Activated CD4-positive, alpha-beta T cell treated with anti-CD3 and anti-CD28 coated beads for 4 hours (primary cell): ENCODE data around the gene SLC2A10.

ENCODE experiments used
- DNase-seq, 2 donors: peaks; one replicate each; pipeline ENCODE4 v3.0.0-alpha.2; 2020

Gene SLC2A10

DNA sequence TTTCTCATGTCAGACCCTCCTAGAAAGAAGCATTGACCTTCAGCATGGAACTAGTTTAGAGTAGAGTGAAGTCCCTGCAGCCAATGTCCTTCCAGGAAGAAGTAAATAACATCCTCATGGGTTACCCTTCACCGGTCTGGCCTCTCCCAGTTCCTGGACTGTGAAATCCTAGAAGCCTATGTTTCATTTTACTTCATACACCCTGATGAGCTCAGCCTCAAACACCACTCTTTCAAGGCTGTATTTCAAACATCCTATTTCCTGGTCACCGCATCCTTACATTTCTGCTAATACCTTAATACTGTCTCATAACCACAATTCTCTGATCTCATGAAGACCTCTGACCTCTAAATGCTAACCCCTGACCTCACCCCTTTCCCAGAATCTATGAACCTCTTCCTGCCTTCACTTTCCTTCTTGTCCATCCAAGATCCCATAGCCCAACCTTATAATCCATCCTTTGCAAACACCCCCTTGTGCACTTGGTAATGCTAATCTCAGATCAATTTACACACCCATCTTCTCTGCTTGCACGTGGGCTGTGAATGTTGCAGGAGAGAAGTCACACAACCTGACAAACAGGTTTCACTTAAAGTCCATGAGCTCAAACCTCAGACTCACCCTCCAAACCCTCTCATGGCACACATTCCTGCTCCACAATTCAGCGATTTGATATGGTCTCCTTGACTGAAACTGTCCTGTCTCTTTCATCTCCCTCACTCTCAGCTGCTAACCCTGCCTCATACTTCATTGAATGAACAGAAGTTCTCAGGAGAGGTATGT is 30.2 kb downstream of the SLC2A10 start:
- no peak for DNase-seq

DNA sequence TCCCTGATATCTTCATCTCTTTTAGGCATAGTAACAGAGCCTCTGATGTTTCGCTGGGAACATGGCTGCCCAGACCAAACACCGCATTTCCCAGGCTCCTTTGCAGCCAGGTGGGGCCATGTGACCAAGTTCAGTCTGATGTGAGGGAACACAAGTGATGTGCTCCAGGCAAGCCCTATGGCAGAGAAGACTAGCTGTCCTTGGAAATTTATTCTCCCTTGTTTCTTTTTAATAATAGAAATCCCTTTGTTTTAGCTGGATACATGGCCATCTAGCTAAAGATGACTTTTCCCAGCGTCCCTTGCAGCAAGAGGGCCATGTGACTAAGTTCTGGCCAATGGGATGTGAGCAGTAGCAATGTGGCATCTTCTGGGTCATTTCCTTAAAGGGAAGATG is 30.8 kb downstream of the SLC2A10 start:
- no peak for DNase-seq

DNA sequence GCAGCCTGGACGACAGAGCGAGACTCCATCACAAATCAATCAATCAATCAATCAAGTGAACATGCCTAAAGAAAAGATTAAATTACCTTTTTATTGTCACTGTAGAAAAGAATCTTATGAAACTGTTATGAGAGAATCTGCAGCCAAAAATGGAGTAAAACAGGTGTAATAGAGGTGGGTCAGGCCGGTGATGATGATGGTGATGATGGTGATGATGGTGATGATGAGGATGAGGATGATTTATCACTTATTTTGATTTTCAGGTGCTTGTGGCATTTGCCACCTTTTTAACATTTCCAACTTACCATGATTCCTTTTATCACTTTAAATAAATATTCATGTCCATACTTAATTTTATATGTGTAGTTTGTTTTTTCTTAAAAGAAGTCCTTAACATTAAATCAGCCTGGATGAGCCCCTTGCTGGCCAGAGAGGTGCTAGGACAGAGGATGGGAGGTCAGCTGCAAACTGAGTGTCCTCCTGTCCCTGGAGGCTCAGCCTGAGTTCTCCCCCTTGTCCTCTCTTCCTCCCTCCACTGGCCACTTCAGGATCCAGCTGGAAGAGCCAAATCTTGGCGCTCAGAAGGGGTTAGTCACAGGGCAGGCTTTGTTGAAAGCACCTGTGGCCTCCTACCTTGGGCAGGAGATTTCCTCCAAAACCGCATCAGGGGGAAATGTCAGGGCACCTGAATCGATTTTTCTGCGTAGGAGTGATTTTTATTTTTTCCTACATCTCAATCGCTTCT is 32.6 kb downstream of the SLC2A10 start:
- no peak for DNase-seq

DNA sequence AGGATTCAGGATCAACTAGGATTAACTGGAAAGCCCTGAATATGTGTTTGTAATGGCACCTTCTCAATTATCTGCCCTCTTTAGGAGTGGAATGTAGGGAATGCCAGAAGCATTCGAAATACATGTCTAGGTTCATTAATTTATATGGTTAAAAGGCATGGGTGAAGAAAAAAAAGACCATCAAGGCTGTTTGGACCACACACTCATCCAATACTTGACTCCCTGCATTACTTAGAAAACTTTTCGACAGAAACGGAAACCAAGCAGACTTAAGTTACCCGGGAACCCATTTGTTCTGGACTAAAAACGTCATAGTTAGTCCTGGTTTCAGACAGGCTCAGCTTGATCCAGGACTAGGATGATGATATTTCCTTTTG is 33.2 kb downstream of the SLC2A10 start:
- DNase-seq: no peak

DNA sequence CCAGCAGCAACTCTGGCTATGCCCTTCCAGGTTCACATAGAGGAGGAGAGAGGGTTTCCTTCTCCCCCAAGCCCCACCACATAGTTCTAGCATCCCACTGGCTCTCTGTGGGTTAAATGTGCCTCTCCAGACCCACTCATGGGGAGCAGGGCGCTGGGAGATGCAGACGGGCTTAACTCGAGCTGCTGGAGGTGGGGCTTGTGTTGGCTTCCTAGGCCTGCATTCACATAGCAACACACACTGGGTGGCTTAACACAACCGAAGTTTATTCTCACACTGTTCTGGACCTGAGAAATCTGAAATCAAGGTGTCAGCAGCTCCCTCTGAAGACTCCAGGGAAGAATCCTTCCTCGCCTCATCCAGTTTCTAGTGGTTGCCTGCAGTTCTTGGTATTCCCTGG is 33.6 kb downstream of the SLC2A10 start:
- DNase-seq: no peak

DNA sequence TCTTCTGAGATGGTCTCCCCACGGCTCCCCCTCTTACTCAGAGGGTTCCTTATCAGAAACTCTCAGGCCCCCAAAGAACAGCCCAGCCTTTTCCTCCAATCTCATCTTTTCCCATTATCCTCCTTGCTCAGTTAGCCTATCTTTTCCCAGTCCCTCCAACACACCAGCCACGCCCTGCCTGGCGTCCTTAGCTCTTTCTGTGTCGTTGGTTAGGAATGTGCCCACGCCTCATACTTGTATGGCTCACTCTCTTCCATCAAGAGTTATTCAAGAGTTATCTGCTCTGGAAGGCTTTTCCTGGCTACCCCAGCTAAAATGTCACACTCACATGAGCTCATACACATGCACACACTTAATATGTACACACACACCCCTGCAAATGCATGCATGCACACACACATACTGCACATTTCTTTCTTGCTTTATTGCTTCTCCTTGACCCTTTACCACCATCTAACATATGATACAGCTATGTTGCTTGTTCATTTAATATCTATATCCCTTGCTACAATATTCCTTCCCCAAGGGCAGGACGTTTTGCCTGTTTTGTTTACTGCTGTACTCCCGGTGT is 37.6 kb downstream of the SLC2A10 start:
- DNase-seq: no peak

DNA sequence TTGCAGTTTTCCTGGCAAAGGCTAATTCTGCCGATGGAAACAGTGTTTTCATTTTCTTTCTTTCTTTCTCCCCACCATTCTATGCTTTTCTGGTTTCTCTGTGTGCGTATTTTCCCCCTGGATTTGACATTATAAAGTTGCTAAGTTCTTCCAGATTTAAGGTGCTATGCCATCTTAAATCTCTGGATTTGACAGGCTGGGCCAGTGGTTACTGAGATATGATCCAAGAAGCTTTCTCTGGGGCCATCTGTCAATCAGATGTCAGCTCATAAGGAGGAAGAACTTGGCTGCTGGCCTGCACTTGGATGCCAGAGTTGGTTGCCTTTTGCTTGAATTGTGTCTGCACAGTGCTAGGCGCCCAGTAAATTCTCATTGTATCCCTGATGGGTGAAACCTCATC is 39.7 kb downstream of the SLC2A10 start:
- no peak for DNase-seq

DNA sequence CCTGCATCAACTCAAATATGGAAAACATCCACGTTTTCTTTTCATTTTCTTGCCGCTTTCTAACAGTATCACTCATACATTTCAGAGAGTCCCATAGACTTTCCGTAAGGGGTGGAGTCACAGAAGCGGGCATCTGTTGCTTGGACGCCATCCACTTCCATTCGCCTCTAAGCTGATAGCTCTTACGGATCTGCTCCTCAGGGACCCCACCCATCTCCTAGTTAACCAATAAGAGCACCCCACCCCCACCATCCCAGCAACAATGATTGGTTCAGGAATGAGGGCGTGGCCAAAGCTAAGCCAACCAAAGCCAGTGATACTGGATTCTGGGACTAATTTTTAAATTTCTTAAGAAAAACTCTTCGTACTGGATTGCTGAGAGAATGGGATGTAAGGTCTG is 42.4 kb downstream of the SLC2A10 start:
- no peak for DNase-seq

DNA sequence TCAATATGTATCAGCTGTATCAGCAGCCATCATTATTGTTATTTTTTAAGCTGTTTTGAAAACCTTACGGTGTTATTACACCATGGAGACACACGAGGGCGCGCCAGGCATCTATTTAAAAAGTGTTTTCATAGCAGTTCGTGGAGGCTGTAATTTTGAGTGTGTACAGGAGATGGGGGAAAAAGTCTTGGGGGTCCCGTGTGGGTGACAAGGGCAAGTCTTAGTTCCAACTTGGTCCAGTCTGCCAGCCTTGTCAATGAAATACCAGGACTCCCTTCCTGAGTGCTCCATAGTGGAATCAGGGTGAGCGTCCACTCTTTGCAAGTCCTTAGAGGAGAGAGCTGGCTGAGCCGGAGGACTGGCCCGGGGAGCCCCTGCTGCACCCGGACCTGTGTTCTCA is 43.3 kb downstream of the SLC2A10 start:
- peak; percentile 16 to 30 for DNase-seq

DNA sequence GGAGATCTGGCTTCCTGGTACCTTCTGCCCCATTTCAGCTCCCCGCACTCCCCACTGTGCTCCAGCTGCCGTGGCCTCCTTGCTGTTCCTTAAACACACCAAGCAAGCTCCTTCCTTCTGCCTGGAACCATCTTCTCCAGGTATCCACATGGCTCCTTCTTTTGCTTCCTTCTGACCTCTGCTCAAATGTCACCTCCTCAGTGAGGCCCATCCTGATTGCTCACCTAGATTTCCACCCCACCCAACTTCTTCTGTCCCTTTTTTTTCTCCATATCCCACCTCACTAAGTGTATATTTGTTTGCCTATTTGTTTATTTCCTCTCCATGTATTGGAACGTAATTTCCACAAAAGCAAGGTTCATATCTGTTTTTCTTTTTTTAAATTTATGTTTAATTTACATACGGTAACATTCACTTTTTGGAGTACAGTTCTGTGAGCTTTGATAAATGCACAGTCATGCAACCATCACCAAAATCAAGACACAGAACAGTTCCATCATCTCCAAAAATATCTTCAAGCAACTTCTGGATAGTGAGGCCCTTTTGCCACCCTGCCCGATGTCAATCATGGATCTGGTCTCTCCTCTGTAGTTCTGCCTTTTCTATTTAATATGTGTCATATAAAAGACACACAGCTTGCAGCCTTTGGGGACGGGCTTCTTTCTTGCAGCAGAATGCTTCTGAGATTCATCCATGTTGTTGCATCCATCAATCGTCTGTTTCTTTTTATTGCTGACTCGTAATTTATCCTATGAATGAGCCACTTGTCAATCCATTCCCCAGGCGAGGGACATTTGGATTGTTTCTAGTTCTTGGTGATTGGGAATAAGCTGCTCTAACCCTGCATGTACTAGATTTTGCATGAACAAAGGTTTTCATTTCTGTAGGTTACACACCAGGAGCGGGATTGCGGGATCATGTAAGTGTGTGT is 46.3 kb downstream of the SLC2A10 start:
- DNase-seq: no peak

DNA sequence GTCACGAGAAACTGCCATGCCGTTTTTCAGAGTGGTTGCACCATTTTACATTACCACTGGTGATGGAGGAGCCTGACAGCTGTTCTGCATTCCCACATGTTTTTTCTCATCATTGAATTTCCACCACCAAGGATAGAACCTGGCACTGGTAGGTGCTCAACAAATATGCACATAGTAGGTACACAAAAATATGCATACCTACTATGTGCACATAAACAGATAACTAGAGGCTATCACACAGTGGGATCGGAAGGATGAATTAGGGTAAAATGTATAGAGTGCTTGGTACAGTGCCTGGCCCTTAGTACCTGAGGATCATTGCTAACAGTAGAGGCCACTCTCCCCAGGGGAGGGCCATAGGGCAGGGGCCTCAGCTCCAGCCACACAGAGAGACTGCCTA is 47.0 kb downstream of the SLC2A10 start:
- no peak for DNase-seq

DNA sequence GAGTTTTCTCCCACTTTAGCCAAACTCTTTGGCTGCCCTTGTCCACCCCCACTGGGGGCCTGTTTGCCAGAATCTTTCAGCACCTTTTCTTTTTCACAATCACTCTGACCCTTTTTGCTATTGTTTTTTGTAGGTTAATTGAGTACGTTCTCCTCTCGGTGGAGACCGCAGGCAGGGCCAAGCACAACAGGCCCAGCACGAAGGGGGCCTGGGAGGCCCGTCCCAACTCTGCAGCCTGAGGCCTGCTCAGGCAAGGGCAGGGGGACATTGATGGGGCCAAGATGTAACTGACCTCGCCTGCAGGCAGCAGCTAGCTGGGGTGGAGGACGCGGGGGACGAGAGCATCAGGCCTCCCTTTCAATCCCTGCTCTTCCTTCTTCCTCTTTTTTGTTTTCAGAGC is 47.7 kb downstream of the SLC2A10 start:
- no peak for DNase-seq

DNA sequence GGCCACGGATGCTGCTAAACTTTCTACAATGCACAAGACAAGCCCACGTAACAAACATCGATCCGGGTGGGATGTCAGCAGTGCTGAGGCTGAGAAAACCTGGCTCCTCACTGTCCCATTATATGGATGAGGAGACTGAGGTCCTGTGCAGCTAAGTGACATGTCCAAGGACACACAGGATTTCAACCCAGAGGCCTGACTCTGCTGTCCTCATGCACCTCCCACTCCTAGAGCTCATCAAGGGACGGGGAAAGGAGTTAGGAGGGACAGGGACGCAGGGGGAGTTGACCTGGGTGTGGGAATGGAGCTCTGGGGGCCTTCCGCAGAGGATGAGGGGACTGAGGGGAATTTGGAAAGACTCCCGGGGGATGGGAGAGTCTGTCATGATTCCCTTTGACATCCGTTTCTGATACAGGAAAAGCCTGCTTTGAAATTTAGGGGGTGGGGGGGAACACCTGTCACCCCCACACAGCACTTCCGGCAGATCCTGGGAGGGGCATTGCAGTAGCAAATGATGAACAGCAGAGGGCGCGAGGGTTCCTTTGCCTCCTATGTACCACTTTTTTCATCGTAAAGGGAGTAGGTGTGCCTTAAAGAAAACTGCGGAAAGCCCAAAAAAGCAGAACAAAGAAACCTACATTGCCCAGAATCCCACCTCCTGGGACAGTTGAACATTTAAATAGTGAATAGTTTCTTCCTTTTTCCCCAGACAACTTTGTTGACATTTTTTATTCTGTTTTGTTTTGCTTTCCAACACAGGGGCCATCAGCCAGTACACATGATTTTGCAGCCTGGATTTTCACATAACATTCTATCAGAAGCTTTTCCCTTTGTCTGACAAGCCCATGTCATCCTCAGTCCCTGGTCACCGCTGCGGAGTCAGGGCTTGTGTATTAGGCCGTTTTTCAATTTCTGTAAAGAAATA is 48.6 kb downstream of the SLC2A10 start:
- DNase-seq: peak; percentile 35 to 36

DNA sequence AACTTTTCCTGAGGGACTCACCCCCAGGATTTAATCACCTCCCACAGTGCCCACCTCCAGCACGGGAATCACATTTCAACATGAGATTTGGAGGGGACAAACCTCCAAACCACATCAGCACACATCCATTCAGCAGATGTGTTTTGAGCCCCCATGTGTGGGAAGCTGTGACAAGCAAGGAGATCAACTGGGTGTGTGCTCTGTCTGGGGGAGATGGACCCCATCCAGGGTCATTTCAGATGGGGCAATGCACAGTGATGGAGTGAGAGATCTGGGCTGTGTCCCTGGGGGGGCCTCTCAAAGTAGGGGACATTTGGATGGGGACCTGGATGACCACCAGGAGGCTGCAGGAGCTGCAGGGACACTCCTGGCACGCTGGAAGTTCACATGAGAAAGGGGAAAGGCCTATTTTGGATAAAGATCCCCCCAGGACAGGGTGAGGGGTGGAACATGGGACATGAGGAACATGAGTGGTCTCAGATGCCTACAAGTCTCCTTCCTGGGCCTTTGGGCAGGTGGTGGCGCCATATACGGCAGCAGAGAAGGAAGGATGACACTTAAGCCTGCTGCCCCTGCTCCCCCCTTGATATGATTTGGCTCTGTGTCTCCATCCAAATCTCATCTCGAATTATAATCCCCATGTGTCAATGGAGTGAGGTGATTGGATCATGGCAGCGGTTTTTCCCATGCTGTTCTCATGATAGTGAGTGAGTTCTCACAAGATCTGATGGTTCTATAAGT is 49.6 kb downstream of the SLC2A10 start:
- no peak for DNase-seq

DNA sequence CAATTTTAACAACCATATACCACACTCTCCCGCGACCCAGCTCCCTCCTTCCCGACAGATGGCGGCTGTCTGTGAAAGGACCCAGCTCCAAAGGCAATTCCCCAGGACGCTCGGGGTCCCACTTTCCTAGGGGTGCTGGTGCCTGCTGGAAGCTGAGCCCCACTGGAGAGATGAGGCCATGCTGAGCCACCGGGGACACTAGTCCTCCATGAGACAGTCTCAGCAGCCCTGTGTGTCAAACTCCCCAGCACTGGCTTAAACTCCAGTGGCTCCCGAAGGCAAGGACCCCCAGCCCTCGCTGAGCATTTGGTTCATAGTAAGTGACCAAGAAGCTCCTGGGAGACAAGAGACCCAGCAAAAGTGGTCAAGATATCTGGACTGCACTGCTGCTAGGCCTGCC is 52.1 kb downstream of the SLC2A10 start:
- no peak for DNase-seq

DNA sequence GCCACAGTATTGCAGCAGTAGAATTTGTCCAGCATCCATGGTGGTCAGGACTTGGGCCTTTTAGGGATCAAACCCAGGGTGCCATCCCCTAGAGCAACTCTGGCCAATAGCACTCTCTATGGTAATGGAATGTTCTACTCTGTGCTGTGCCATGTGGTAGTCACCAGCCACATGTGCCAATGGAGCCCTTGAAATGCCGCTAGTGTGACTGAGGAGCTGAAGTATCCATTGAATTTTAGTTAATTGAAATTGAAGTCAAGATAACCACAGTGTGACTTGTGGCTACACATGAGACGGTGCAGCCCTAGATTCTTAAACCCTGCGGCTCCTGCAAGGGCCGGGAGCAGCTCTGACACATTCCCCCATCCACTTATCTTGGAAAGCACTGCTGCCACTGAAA is 54.6 kb downstream of the SLC2A10 start:
- DNase-seq: no peak

DNA sequence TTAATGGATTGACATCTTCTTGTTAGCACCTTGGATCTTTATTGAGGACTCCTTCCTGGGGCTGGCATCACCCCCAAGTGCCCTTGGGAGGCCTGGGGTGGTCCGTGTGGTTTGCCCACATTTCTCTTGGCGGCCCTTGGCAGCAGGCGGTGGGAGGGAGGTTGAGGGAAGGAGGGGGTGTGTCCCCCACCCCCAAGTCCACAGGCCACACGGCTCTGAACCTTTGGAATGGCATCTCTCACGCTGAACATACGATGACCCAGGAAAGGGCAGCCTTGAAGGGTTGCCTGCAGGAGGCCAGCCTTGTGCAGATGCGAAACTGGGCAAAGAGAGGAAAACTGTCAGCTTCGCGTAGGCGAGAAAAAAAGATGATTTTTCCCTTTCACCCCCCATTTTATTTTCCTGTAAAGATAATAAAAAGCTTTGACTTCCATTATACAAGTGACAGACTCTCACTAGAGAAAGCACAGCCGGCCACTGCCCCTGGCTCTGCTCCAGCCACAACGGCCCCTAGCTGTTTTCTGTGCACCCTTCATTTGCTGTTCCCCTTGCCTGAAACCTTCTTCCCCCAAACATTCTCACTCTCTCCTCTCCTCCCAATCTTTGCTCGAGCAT is 56.2 kb downstream of the SLC2A10 start:
- no peak for DNase-seq

DNA sequence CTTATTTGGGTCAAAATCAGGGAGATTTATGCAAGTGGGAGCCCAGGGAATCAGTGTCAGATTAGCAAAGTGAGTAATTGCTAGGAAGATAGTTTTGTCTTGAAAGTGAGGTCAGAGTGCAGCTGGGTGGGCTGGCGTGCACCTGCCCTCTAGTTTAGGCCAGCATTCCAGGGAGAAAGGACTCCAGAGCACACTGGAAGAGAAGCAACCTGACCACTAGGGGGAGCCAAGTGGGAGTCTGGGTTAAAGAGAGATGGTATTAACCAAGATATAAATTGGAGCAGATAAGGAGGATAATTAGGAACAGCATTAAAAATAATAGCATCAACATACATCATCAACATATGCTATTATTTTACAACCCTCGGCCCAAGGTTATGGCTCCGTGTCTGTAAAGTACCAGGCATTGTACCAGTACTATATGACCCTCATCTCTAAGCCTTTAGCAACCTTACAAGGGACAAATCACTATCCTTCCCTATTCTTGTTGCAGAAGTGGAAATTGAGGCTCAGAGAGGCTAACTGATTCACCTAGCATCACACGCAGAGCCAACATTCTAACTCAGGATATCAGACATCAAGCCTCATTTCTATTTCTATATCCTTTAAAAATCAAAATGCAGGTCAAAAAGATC is 57.8 kb downstream of the SLC2A10 start:
- peak in 1 of 2 donors; percentile 10 for DNase-seq

DNA sequence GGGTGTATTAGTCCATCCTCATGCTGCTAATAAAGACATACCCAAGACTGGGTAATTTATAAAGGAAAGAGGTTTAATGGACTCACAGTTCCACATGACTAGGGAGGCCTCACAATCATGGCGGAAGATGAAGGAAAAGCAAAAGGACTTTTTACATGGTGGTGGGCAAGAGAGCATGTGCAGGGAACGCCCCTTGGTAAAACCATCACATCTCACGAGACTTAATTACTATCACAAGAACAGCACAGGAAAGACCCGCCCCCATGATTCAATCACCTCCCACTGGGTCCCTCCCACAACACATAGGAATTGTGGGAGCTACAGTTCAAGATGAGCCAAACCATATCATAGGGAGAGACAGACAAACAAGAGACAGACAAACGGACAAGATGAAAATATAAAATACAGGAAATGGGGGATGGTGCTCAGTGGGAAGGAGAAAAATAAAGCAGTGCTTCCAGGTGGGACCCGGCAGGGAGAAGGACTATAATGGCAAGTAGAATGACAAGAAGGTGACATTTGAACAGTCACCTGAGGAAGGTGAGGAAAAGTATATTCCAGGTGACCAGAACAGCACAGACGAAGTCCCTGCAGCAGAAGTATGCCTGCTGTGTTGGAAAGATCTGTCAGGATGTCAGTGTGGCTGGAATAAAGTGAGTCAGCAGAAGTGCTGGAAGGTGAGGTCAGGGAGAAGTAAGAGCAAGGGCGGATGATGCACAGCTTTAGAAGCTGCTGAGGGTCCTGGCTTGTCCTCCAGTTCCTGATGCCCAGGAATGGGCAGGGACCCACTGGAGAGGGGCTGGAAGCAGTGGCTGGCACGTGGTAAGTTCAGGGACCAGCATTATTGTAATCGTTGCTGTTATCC is 61.1 kb downstream of the SLC2A10 start:
- DNase-seq: no peak
